Muscle of leg (tissue), 11 donors: Measurements from ENCODE around the gene GRAMD4. TPM values are rescaled to one million over a fixed set of nuclear protein-coding genes. Genes with fewer than 3 reads are reported as not detected.
A peak's percentile ranks its signal among the peaks of the same experiment; 100 is the strongest.

Experiments
- DNase-seq: peaks from one replicate; pipeline ENCODE4 v3.0.0; 2013
- H3K27ac ChIP-seq: one replicate; pipeline ENCODE4 v1.5.1; 2013; ENCODE audit warnings: mild to moderate bottlenecking, low read length, control low read depth
- H3K27me3 ChIP-seq: one replicate; pipeline ENCODE4 v1.6.1; 2013; ENCODE audit warnings: low read length; ENCODE audit not compliant: control insufficient read depth, insufficient read depth
- H3K36me3 ChIP-seq: one replicate; pipeline ENCODE4 v1.6.1; 2013; ENCODE audit warnings: low read length; ENCODE audit not compliant: control insufficient read depth, insufficient read depth
- H3K4me1 ChIP-seq: one replicate; pipeline ENCODE4 v1.6.1; 2013; ENCODE audit warnings: low read length; ENCODE audit not compliant: control insufficient read depth, insufficient read depth
- H3K4me3 ChIP-seq: one replicate; pipeline ENCODE4 v1.5.1; 2013; ENCODE audit warnings: low read length, control low read depth
- H3K9me3 ChIP-seq: replicated peaks from 2 replicates; pipeline ENCODE4 v1.6.1; 2013; ENCODE audit warnings: low read depth, low read length; ENCODE audit not compliant: control insufficient read depth
- WGBS: methylation state at CpG from one replicate; pipeline ENCODE4 v1.1.5; 2013; ENCODE audit warnings: missing lambda C conversion rate; ENCODE audit not compliant: insufficient coverage; 5-methylcytosine and 5-hydroxymethylcytosine counted together
- polyA plus RNA-seq, 8 donors: library from polyadenylated mRNA; unstranded; fragments of 120-200 nt; gene quantifications; one replicate each; pipeline versions ENCODE4 v1.2.1 to v1.2.3, GENCODE V29; 2013; ENCODE audit warnings: inconsistent platforms in 1 of 8, low replicate concordance in 1 of 8; ENCODE audit not compliant: insufficient read length in 8 of 8, insufficient read depth in 1 of 8
- total RNA-seq: library from RNA; stranded (reverse); fragments of 120-200 nt; gene quantifications from one replicate; pipeline ENCODE4 v1.2.4, GENCODE V29; 2013

Gene GRAMD4
- total and polyA plus RNA-seq, 9 donors = 10.5 to 19.9 (median 14.0) TPM

GRCh38 chr22:46673205-46673604 lies 53.0 kb downstream of the GRAMD4 start:
- Histone ChIP-seq H3K4me3 (no peak overlapping the region), H3K4me1 (peaks cover 22% of the 10 kb centered on the region), H3K9me3 (no peaks in the 10 kb centered on the region), H3K36me3 (peaks cover 64% of the 10 kb centered on the region), H3K27ac (no peak overlapping the region), H3K27me3 (no peaks in the 10 kb centered on the region)
- 60% methylated on average over 9 of the region's 10 CpGs for WGBS
- no peak for DNase-seq

- peaks cover 25% of the 10 kb centered on the region for H3K4me1 ChIP-seq
- no peak for DNase-seq
- no peaks in the 10 kb centered on the region for H3K9me3 ChIP-seq
- peak overlapping the region; percentile 47 for H3K27ac ChIP-seq
- H3K36me3 ChIP-seq = peaks cover 63% of the 10 kb centered on the region
- no peak overlapping the region for H3K4me3 ChIP-seq
- 77% methylated on average over 32 of the region's 32 CpGs for WGBS
- no peaks in the 10 kb centered on the region for H3K27me3 ChIP-seq
Measured at GRCh38 chr22:46673662-46674236, 53.6 kb downstream of the GRAMD4 start.

- no peaks in the 10 kb centered on the region for H3K27me3 ChIP-seq
- peak overlapping the region; percentile 47 for H3K27ac ChIP-seq
- DNase-seq = peak; percentile 85
- H3K4me3 ChIP-seq = no peak overlapping the region
- H3K36me3 ChIP-seq = peaks cover 62% of the 10 kb centered on the region
- peaks cover 31% of the 10 kb centered on the region for H3K4me1 ChIP-seq
- H3K9me3 ChIP-seq = no peaks in the 10 kb centered on the region
- 70% methylated on average over 19 of the region's 19 CpGs for WGBS
Measured at GRCh38 chr22:46674367-46674781, 54.2 kb downstream of the GRAMD4 start.

- Histone ChIP-seq H3K27me3 (no peaks in the 10 kb centered on the region), H3K36me3 (peaks cover 62% of the 10 kb centered on the region), H3K4me1 (peaks cover 34% of the 10 kb centered on the region), H3K9me3 (no peaks in the 10 kb centered on the region), H3K27ac (peak overlapping the region; percentile 35), H3K4me3 (no peak overlapping the region)
- 77% methylated on average over 11 of the region's 11 CpGs for WGBS
- no peak for DNase-seq
Measured at GRCh38 chr22:46674906-46675305, 54.7 kb downstream of the GRAMD4 start.

- Histone ChIP-seq H3K9me3 (no peaks in the 10 kb centered on the region), H3K4me3 (no peak overlapping the region), H3K27ac (no peak overlapping the region), H3K4me1 (peaks cover 35% of the 10 kb centered on the region), H3K36me3 (peaks cover 62% of the 10 kb centered on the region), H3K27me3 (no peaks in the 10 kb centered on the region)
- WGBS = 89% methylated on average over 12 of the region's 13 CpGs
- DNase-seq = no peak
Measured at GRCh38 chr22:46675479-46675878, 55.3 kb downstream of the GRAMD4 start.

- peaks cover 61% of the 10 kb centered on the region for H3K36me3 ChIP-seq
- WGBS = 88% methylated on average over 16 of the region's 16 CpGs
- peaks cover 35% of the 10 kb centered on the region for H3K4me1 ChIP-seq
- H3K4me3 ChIP-seq = no peak overlapping the region
- H3K27ac ChIP-seq = no peak overlapping the region
- DNase-seq = no peak
- no peaks in the 10 kb centered on the region for H3K27me3 ChIP-seq
- H3K9me3 ChIP-seq = no peaks in the 10 kb centered on the region
Measured at GRCh38 chr22:46675938-46676337, 55.8 kb downstream of the GRAMD4 start.

GRCh38 chr22:46676479-46676878 lies 56.3 kb downstream of the GRAMD4 start:
- H3K9me3 ChIP-seq = no peaks in the 10 kb centered on the region
- no peak overlapping the region for H3K4me3 ChIP-seq
- no peak overlapping the region for H3K27ac ChIP-seq
- H3K36me3 ChIP-seq = peaks cover 60% of the 10 kb centered on the region
- 91% methylated on average over 15 of the region's 15 CpGs for WGBS
- no peak for DNase-seq
- H3K27me3 ChIP-seq = no peaks in the 10 kb centered on the region
- H3K4me1 ChIP-seq = peaks cover 35% of the 10 kb centered on the region

- no peak for DNase-seq
- Histone ChIP-seq H3K27ac (no peak overlapping the region), H3K27me3 (no peaks in the 10 kb centered on the region), H3K36me3 (peaks cover 60% of the 10 kb centered on the region), H3K4me3 (no peak overlapping the region), H3K9me3 (no peaks in the 10 kb centered on the region), H3K4me1 (peaks cover 34% of the 10 kb centered on the region)
- WGBS = 77% methylated on average over 10 of the region's 14 CpGs
Measured at GRCh38 chr22:46676881-46677280, 56.7 kb downstream of the GRAMD4 start.

- no peak for DNase-seq
- H3K4me3 ChIP-seq = no peak overlapping the region
- H3K9me3 ChIP-seq = no peaks in the 10 kb centered on the region
- no peak overlapping the region for H3K27ac ChIP-seq
- peaks cover 31% of the 10 kb centered on the region for H3K4me1 ChIP-seq
- WGBS = 86% methylated on average over 23 of the region's 28 CpGs
- H3K27me3 ChIP-seq = no peaks in the 10 kb centered on the region
- peaks cover 60% of the 10 kb centered on the region for H3K36me3 ChIP-seq
Measured at GRCh38 chr22:46677323-46678002, 57.3 kb downstream of the GRAMD4 start.

- Histone ChIP-seq H3K36me3 (peaks cover 54% of the 10 kb centered on the region), H3K9me3 (no peaks in the 10 kb centered on the region), H3K27me3 (no peaks in the 10 kb centered on the region), H3K4me3 (no peak overlapping the region), H3K4me1 (peaks cover 24% of the 10 kb centered on the region), H3K27ac (no peak overlapping the region)
- DNase-seq = no peak
- 80% methylated on average over 29 of the region's 31 CpGs for whole genome bisulfite sequencing
Measured at GRCh38 chr22:46678003-46678657, 57.9 kb downstream of the GRAMD4 start.
